ENCODE data around the gene SLC23A2.

DNA sequence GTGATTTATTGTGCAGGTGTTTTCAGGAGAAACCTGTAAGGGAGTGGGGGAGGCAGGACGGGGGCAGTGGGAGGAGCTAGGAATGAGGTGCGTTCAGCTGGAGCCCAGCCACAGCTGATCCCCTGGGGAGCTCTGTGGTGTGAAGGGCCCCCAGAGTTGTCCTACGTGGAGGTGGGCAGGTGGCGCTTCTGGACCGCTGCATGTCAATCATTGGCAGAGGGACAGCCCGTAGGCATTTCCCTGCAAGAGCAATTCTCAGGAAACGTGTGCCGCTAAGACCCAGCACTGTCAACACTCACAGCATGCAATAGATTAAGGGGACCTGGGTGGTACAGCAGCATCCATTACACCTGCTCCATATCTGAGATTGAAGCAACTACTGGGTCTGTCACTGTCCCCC lies 191.6 kb downstream of the SLC23A2 start:
- TF ChIP-seq, protein P1, sequence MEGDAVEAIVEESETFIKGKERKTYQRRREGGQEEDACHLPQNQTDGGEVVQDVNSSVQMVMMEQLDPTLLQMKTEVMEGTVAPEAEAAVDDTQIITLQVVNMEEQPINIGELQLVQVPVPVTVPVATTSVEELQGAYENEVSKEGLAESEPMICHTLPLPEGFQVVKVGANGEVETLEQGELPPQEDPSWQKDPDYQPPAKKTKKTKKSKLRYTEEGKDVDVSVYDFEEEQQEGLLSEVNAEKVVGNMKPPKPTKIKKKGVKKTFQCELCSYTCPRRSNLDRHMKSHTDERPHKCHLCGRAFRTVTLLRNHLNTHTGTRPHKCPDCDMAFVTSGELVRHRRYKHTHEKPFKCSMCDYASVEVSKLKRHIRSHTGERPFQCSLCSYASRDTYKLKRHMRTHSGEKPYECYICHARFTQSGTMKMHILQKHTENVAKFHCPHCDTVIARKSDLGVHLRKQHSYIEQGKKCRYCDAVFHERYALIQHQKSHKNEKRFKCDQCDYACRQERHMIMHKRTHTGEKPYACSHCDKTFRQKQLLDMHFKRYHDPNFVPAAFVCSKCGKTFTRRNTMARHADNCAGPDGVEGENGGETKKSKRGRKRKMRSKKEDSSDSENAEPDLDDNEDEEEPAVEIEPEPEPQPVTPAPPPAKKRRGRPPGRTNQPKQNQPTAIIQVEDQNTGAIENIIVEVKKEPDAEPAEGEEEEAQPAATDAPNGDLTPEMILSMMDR (IDR thresholded peaks at IDR 0.05; ENCODE audit: low read depth, low read length, poor library complexity, severe bottlenecking), result no peak
- TF ChIP-seq EZH2phosphoT487 (IDR thresholded peaks at IDR 0.05; ENCODE audit: borderline replicate concordance, low read length), result no peak
